GM18526 (cell line): ENCODE data around the gene SULT1E1.

ENCODE experiments used
- POLR2A ChIP-seq: IDR thresholded peaks from 3 replicates; pipeline ENCODE4 v1.6.1; 2011; ENCODE audit not compliant: insufficient read length; ENCODE audit errors: extremely low read depth

The SULT1E1 gene

GRCh38 chr4:69860052-69860451 is at the start of gene SULT1E1:
TSS of gene SULT1E1 (minus strand) at chr4:69860145. CDS start at chr4:69857644, 2,501 bp downstream.
- TF ChIP-seq POLR2A = no peak

- no peak for TF ChIP-seq POLR2A
These were observed 49.2 kb upstream of the SULT1E1 start for GRCh38 chr4:69909195-69909594.

- TF ChIP-seq POLR2A = no peak
These were observed 47.2 kb upstream of the SULT1E1 start for GRCh38 chr4:69907151-69907550.

- no peak for TF ChIP-seq POLR2A
These were observed 36.7 kb upstream of the SULT1E1 start for GRCh38 chr4:69896530-69897116.

GRCh38 chr4:69894721-69895120 is 34.8 kb upstream of the SULT1E1 start:
- TF ChIP-seq POLR2A = no peak

GRCh38 chr4:69894186-69894585 is 34.2 kb upstream of the SULT1E1 start:
- TF ChIP-seq POLR2A = no peak

GRCh38 chr4:69888336-69888735 is 28.4 kb upstream of the SULT1E1 start:
- no peak for TF ChIP-seq POLR2A

GRCh38 chr4:69882150-69882549 is 22.2 kb upstream of the SULT1E1 start:
- no peak for TF ChIP-seq POLR2A

- no peak for TF ChIP-seq POLR2A
These were observed 21.3 kb upstream of the SULT1E1 start for GRCh38 chr4:69881173-69881773.

- TF ChIP-seq POLR2A = no peak
These were observed 18.3 kb upstream of the SULT1E1 start for GRCh38 chr4:69878250-69878649.

GRCh38 chr4:69877453-69877852 is 17.5 kb upstream of the SULT1E1 start:
- no peak for TF ChIP-seq POLR2A

- no peak for TF ChIP-seq POLR2A
These were observed 16.1 kb upstream of the SULT1E1 start for GRCh38 chr4:69876071-69876470.

GRCh38 chr4:69875576-69875975 is 15.6 kb upstream of the SULT1E1 start:
- no peak for TF ChIP-seq POLR2A

GRCh38 chr4:69874507-69874906 is 14.6 kb upstream of the SULT1E1 start:
- TF ChIP-seq POLR2A = no peak

- no peak for TF ChIP-seq POLR2A
These were observed 1.8 kb upstream of the SULT1E1 start for GRCh38 chr4:69861756-69862155.

- TF ChIP-seq POLR2A = no peak
These were observed 765 bp upstream of the SULT1E1 start for GRCh38 chr4:69860521-69861298.
